Fibroblast of pulmonary artery (primary cell): Measurements from ENCODE around the gene BLCAP.

ENCODE experiments used
- DNase-seq: peaks from one replicate; pipeline ENCODE4 v3.0.0-alpha.2; 2010; ENCODE audit warnings: low read depth
- H3K4me3 ChIP-seq: replicated peaks from 2 replicates; pipeline ENCODE4 v1.5.1; 2011; ENCODE audit warnings: low read depth, mild to moderate bottlenecking, control low read depth, low read length, moderate library complexity
- TF ChIP-seq, protein P1 (sequence below): IDR thresholded peaks from 2 replicates; pipeline ENCODE4 v1.5.1; 2011; ENCODE audit warnings: mild to moderate bottlenecking, control low read depth, low read length, inconsistent platforms; ENCODE audit errors: missing control alignments

The BLCAP gene

DNA sequence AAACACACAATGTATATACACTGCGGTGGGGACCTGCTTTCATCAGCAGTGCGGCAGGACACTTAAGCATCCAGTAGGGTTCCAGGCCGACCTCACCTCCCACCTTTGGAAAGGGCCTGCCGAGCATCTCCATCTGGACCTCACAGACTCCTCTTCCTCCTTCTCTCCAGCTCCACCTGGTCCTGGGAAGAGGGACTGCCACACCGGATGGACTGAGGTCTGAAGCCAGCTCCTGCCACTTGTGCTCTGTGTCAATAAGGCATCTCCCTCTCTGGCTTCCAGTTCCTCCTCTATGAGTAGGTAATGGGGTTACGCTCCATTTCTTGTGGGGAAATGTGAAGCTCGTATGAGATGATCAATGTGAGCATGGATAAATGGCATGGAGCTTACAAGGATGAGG, 25.7 kb downstream of the BLCAP start:
- TF ChIP-seq, protein P1, sequence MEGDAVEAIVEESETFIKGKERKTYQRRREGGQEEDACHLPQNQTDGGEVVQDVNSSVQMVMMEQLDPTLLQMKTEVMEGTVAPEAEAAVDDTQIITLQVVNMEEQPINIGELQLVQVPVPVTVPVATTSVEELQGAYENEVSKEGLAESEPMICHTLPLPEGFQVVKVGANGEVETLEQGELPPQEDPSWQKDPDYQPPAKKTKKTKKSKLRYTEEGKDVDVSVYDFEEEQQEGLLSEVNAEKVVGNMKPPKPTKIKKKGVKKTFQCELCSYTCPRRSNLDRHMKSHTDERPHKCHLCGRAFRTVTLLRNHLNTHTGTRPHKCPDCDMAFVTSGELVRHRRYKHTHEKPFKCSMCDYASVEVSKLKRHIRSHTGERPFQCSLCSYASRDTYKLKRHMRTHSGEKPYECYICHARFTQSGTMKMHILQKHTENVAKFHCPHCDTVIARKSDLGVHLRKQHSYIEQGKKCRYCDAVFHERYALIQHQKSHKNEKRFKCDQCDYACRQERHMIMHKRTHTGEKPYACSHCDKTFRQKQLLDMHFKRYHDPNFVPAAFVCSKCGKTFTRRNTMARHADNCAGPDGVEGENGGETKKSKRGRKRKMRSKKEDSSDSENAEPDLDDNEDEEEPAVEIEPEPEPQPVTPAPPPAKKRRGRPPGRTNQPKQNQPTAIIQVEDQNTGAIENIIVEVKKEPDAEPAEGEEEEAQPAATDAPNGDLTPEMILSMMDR: no peak
- DNase-seq: no peak

DNA sequence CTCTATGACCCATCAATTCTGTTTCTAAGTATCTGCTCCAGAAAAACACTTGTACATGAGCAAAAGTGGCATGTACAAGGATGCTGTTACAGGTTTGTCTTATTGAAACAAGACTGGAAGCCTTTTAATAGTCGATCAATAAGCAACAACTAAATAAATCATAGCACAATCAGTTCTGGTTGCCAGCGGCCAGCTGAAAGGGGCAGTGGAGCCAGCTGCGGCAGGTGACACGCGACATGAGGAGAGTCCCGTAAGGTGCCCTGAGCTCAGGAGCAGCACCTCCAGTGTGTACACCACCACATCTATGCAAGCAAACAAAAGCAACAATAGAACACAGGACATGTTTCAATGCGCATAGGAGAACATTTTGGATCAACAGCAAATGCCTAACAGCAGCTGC, 27.4 kb downstream of the BLCAP start:
- no peak for DNase-seq
- no peak overlapping the region for H3K4me3 ChIP-seq
- TF ChIP-seq, protein P1: no peak

More for the DNA sequence above, 25.7 kb downstream of the BLCAP start:
- H3K4me3 ChIP-seq: no peak overlapping the region

DNA sequence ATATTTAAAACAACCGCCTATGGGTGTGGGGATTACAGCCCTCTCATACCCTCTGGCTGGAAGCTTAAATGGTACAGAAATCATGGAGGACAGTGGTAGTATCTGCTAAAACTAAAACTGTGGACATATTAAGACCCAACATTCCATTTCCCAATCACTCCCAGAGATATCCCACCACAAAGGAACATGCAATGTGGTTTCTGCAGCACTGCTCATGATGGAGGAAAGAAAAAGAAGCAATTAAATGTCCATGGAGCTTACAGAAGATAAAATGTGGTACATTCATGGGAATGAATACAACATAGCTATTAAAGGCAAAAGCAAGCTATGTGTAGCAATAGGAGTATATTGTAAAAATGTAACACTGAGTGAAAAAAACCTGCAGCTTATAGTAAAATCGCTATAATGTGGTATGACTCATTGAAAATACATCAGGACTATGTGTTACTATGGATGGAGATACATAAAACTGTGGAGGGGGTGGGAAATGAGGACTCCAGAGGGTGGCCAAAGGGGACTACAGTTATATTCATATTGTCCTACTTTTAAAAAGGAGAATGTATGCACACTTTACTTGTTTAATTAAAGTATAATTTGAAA, 29.5 kb downstream of the BLCAP start:
- DNase-seq: no peak
- TF ChIP-seq, protein P1: no peak

DNA sequence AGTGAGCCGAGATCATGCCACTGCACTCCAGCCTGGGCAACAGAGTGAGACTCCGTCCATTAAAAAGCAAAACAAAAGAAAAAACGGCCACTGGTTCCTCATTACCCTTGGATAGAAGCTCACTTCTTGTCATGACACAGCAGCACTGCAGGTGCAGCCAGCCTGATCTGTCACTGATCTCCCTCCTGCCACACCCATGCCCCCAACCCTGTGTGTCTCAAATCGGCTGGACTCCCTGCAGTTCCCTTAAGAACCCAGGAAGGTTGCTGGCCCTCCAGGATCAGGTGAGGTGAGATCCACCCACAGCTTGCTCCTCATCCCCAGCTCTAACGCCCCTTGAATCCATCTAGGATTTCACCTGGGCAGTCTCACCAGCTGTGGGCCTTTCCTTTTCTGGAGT, 32.9 kb downstream of the BLCAP start:
- TF ChIP-seq, protein P1: no peak
- no peak for DNase-seq
- no peak overlapping the region for H3K4me3 ChIP-seq

More for the DNA sequence above, 29.5 kb downstream of the BLCAP start:
- no peak overlapping the region for H3K4me3 ChIP-seq

DNA sequence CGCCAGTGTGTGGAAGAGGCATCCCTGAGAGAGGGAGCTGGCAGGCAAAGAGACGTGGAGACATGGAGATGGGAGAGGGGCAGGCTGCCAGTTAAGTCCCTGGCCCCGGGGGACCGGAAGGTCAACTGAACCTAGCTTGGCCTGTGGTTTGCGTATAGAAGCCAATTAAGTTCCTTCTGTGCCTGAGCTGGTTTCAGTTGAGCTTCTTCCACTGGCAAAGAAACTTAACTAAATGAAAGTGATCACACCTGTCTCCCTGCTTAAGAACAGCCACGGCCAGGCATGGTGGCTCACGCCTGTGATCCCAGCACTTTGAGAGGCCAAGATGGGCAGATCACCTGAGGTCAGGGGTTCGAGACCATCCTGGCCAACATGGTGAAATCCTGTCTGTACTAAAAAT, 33.4 kb downstream of the BLCAP start:
- TF ChIP-seq, protein P1: no peak
- no peak for DNase-seq

DNA sequence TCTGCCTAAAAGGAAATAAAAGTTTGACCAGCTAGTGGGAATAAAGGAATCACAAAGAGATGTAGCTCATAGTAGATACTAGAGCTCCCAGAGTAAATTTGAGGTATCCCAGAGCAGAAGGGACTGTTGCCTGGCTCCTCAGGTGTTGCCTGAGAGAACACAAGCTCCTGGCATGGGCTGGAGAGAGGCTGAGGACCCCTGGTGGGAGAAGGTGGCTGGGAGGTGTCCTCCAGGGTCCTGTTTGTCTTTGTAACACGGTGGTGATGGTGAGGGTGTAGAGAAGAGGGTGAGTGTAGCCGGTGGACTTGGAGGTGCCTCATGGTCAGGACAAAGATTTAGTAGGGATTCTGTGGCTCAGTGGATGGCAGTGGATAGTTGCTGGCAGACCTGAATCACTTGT, 34.7 kb downstream of the BLCAP start:
- DNase-seq: no peak
- H3K4me3 ChIP-seq: no peak overlapping the region
- TF ChIP-seq, protein P1: no peak

More for the DNA sequence above, 33.4 kb downstream of the BLCAP start:
- H3K4me3 ChIP-seq: no peak overlapping the region

DNA sequence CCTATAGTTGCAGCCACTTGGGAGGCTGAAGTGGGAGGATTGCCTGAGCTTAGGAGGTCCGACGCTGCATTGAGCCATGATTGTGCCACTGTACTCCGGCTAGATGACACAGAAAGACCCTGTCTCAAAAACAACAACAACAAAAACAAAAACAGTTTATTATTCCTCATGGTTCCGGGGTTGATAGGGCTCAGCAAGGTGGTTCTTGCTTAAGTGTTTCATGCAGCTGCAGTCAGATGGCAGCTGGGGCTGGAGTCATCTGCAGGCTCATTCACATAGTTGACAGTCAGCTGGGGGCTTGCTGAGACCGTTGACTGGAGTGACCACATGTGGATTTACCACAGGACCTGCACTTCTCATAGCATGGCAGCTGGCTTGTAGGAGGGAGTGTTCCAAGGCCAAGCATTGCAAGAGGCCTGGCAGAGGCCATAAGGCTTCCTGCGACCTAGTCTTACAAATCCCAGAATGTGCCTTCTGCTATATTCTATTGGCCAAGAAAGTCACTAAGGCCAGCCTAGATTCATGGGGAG, 35.5 kb downstream of the BLCAP start:
- H3K4me3 ChIP-seq: no peak overlapping the region
- TF ChIP-seq, protein P1: no peak
- no peak for DNase-seq
